Naive thymus-derived CD8-positive, alpha-beta T cell (primary cell): Measurements from ENCODE around the gene RNF214. TPM values are rescaled to one million over a fixed set of nuclear protein-coding genes. Genes with fewer than 3 reads are reported as not detected.
"Not testable (repeated sequence)": the region's sequence is repeated elsewhere in the genome, so short reads cannot be mapped to it uniquely, and the experiment has no call there.

Experiments used
- ATAC-seq, 2 donors: fragments of 150-1000 bp; cut with Tn5 transposase in 1 of 2; sonication (Bioruptor Pico), chemical (Tn5 transposase) in 1 of 2; 1 replicate in 1 of 2; 2 replicates in 1 of 2; pipeline ENCODE4 v1.10.0; 2021; ENCODE audit warnings: mild to moderate bottlenecking in 2 of 2, moderate library complexity in 2 of 2
- POLR2A ChIA-PET: fragments of 350-600 bp; sonication (Branson Sonifier 250); formaldehyde crosslinking; loops from one replicate; lab custom pipeline; 2021; ENCODE audit warnings: antibody characterized with exemption; lab: Charles Lee
- DNase-seq, 10 donors: peaks; one replicate each; pipeline versions ENCODE4 v3.0.0 to v3.0.0-alpha.2; 2020 to 2022
- H3K27ac Mint-ChIP-seq, 10 donors: one replicate each; pipeline ENCODE4 v1.8.0; 2020 to 2022; ENCODE audit warnings: mild to moderate bottlenecking in 10 of 10, mixed read lengths in 10 of 10, moderate library complexity in 4 of 10, inconsistent platforms in 1 of 10
- H3K27me3 Mint-ChIP-seq, 5 donors: one replicate each; pipeline ENCODE4 v1.8.0; 2021 to 2022; ENCODE audit warnings: mixed read lengths in 5 of 5
- H3K36me3 Mint-ChIP-seq, 3 donors: one replicate each; pipeline ENCODE4 v1.8.0; 2020 to 2022; ENCODE audit warnings: mixed read lengths in 3 of 3, mild to moderate bottlenecking in 2 of 3, inconsistent platforms in 1 of 3
- H3K4me1 Mint-ChIP-seq, 4 donors: one replicate each; pipeline ENCODE4 v1.8.0; 2021 to 2022; ENCODE audit warnings: mixed read lengths in 4 of 4
- H3K4me3 Mint-ChIP-seq, 10 donors: one replicate each; pipeline ENCODE4 v1.8.0; 2020 to 2022; ENCODE audit warnings: mild to moderate bottlenecking in 10 of 10, mixed read lengths in 10 of 10, moderate library complexity in 6 of 10, inconsistent platforms in 1 of 10
- H3K9me3 Mint-ChIP-seq, 9 donors: one replicate each; pipeline ENCODE4 v1.8.0; 2020 to 2022; ENCODE audit warnings: mixed read lengths in 9 of 9, mild to moderate bottlenecking in 3 of 9, inconsistent platforms in 1 of 9, moderate library complexity in 1 of 9
- polyA plus RNA-seq, 3 donors: library from polyadenylated mRNA; unstranded; fragments of 300-500 nt; fragmentation: Illumina TruSeq; gene quantifications; one replicate each; pipeline ENCODE4 v1.2.3, GENCODE V29; 2021
- total RNA-seq, 8 experiments: library from RNA in 2 of 8; stranded (reverse) in 2 of 8; gene quantifications; one replicate each; pipeline ENCODE4 v1.2.3 and lab custom pipeline; 2021 to 2026

RNF214 gene
- total and polyA plus RNA-seq, 5 experiments from 2014 or later: 7.5 to 30.3 (median 11.6) TPM

DNA sequence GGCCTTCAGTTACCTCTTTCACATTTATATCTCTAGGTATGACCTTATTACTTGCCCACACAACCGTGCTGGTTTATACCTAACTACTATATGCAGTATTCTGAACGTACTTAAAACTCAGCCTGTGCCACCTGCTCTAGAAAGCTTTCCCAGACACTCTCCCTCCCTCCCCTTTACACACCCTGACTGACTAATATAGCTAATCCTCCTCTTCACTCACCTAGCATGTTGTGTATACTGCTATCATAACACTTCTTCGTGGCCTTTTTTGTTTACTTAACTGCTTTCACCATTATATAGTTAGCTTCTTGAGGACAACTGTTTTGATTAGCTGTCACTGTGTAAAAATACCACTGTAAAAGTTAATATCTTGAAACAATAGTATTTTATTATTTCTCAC is 23.5 kb downstream of the RNF214 start:
- Mint-ChIP-seq H3K27me3 (no peaks in the 10 kb centered on the region), H3K4me1 (peaks cover 0 to 2% (median under 1%) of the 10 kb centered on the region in 4 donors), H3K4me3 (no peak overlapping the region), H3K27ac (peak overlapping the region in 2 of 10 donors; percentile 10 to 23), H3K36me3 (peaks cover 0 to 64% (median 15%) of the 10 kb centered on the region in 3 donors), H3K9me3 (no peaks in the 10 kb centered on the region)
- no peak for ATAC-seq
- POLR2A ChIA-PET: no interaction called here
- no peak for DNase-seq

DNA sequence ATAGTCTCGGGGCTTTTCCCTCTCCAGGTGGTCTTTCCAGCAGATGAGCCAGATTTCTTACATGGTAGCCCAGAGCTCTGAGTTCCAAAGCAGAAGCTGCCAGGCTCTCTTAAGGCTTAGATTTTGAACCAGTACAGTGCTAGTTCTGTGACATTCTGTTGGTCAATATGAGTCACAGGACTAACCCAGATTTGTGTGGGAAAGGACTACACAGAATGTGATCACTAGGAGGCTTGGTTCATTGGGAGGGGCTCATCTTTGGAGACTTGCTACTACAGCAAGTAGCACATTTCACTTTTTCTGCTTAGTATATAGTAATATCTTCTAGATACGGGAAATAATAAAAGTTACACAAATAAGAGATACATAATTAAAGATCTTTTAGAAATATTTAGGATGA is 24.1 kb downstream of the RNF214 start:
- no peak for ATAC-seq
- Mint-ChIP-seq H3K27me3 (no peaks in the 10 kb centered on the region), H3K9me3 (no peaks in the 10 kb centered on the region), H3K27ac (peak overlapping the region in 1 of 10 donors; percentile 10), H3K4me1 (peaks cover 0 to 2% (median under 1%) of the 10 kb centered on the region in 4 donors), H3K36me3 (peaks cover 0 to 64% (median 15%) of the 10 kb centered on the region in 3 donors), H3K4me3 (no peak overlapping the region)
- DNase-seq: no peak
- POLR2A ChIA-PET: no interaction called here

DNA sequence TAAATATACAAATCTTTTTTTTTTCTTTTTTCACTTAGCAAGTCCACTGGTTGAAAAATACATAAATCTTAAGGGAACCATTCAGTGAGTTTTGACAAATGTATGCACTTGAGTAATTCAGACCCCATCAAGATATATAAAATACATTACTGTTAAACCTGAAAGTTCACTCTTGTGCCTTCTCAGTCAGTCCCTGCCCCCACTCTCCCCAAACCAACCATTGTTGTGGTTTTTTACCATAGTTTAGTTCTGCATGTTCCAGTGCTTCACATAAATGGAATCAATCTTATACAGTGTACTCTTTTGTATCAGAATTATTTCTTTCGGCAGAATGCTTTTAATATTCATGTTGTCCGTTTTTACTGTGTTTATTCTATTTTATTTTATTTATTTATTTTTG is 26.1 kb downstream of the RNF214 start:
- no peaks in the 10 kb centered on the region for H3K27me3 Mint-ChIP-seq
- POLR2A ChIA-PET: no interaction called here
- H3K9me3 Mint-ChIP-seq: no peaks in the 10 kb centered on the region
- no peak overlapping the region for H3K27ac Mint-ChIP-seq
- H3K36me3 Mint-ChIP-seq: peaks cover 0 to 64% (median 15%) of the 10 kb centered on the region in 3 donors
- ATAC-seq (no peak), DNase-seq (no peak)
- no peak overlapping the region for H3K4me3 Mint-ChIP-seq
- H3K4me1 Mint-ChIP-seq: peaks cover 0 to 2% (median under 1%) of the 10 kb centered on the region in 4 donors

DNA sequence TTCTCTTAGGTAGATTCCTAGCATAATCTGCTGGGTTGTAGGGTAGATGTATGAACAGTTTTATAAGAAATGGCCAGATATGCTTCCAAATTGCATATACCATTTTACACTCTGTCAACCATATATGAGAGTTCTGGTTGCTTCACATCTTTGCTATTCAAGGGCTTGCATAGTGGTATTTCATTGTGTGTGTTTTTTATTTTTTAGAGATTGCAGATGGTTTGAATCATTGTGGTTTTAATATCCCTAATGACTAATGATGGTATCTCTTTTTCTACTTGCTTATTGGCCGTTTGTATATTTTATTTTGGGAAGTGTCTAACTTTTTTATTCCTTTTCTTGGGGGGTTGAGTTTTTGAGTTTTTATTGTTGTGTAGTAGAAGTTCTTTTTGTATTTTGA is 26.9 kb downstream of the RNF214 start:
- DNase-seq (no peak), ATAC-seq (no peak)
- Mint-ChIP-seq H3K9me3 (no peaks in the 10 kb centered on the region), H3K4me3 (no peak overlapping the region), H3K4me1 (peaks cover 0 to 2% (median under 1%) of the 10 kb centered on the region in 4 donors), H3K36me3 (peaks cover 0 to 60% (median 15%) of the 10 kb centered on the region in 3 donors), H3K27me3 (no peaks in the 10 kb centered on the region), H3K27ac (no peak overlapping the region)
- POLR2A ChIA-PET: no interaction called here

DNA sequence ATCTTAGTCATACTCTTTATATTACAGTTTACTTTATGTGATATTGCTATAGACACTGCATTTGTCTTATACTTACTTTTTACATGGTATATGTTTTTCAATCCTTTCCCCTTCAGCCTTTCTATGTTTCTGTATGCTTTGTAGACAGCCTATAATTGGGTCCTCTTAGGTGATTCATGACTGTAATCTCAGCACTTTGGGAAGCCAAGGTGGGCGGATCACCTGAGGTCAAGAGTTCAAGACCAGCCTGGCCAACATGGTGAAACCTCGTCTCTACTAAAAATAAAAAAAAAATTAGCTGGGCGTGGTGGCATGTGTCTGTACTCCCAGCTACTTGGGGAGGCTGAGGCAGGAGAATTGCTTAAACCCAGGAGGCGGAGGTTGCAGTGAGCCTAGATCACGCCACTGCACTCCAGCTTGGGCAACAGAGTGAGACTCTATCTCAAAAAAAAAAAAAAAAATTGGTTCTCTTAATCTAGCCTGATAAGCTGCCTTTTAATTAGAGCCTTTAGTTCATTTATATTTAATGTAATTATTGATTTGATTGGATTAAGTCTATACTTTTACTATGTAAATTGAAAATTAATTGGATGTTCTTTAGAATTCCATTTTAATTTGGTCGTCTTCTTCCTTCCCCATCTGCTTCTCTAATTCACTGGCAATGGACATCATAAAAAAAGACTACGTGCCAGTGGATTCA is 32.3 kb downstream of the RNF214 start:
- H3K9me3 Mint-ChIP-seq, POLR2A ChIA-PET, ATAC-seq, H3K4me3 Mint-ChIP-seq, H3K4me1 Mint-ChIP-seq, H3K27me3 Mint-ChIP-seq, DNase-seq: not testable (repeated sequence)
- peak overlapping the region in 1 of 10 donors; percentile 69 for H3K27ac Mint-ChIP-seq
- peaks cover 0 to 67% (median 23%) of the 10 kb centered on the region in 3 donors for H3K36me3 Mint-ChIP-seq

- POLR2A ChIA-PET: no interaction called here
- ATAC-seq (no peak), DNase-seq (no peak)
- peaks cover 0 to 60% (median 20%) of the 10 kb centered on the region in 3 donors for H3K36me3 Mint-ChIP-seq
- no peaks in the 10 kb centered on the region for H3K9me3 Mint-ChIP-seq
- H3K4me3 Mint-ChIP-seq: no peak overlapping the region
- peaks cover 0 to 2% (median 0%) of the 10 kb centered on the region in 4 donors for H3K4me1 Mint-ChIP-seq
- no peak overlapping the region for H3K27ac Mint-ChIP-seq
- H3K27me3 Mint-ChIP-seq: no peaks in the 10 kb centered on the region
These were observed 33.3 kb downstream of the RNF214 start for GRCh38 chr11:117265745-117266144.

GRCh38 chr11:117269856-117270255 is 37.4 kb downstream of the RNF214 start:
- Mint-ChIP-seq H3K4me1 (peaks cover 0 to 5% (median under 1%) of the 10 kb centered on the region in 4 donors), H3K36me3 (peaks cover 0 to 59% (median 35%) of the 10 kb centered on the region in 3 donors), H3K9me3 (peaks cover 0 to 5% (median 0%) of the 10 kb centered on the region in 9 donors), H3K27ac (no peak overlapping the region), H3K27me3 (no peaks in the 10 kb centered on the region), H3K4me3 (no peak overlapping the region)
- DNase-seq (no peak), ATAC-seq (no peak)
- POLR2A ChIA-PET: no interaction called here

- H3K9me3 Mint-ChIP-seq: peaks cover 0 to 5% (median 0%) of the 10 kb centered on the region in 9 donors
- no peaks in the 10 kb centered on the region for H3K27me3 Mint-ChIP-seq
- no peak overlapping the region for H3K4me3 Mint-ChIP-seq
- peak overlapping the region in 1 of 10 donors; percentile 59 for H3K27ac Mint-ChIP-seq
- POLR2A ChIA-PET: no interaction called here
- H3K36me3 Mint-ChIP-seq: peaks cover 0 to 66% (median 34%) of the 10 kb centered on the region in 3 donors
- ATAC-seq (no peak), DNase-seq (no peak)
- peaks cover 0 to 14% (median under 1%) of the 10 kb centered on the region in 4 donors for H3K4me1 Mint-ChIP-seq
These were observed 38.7 kb downstream of the RNF214 start for GRCh38 chr11:117271208-117271607.

GRCh38 chr11:117272175-117272574 is 39.7 kb downstream of the RNF214 start:
- H3K27ac Mint-ChIP-seq, H3K27me3 Mint-ChIP-seq, H3K9me3 Mint-ChIP-seq, H3K4me3 Mint-ChIP-seq, ATAC-seq, POLR2A ChIA-PET, DNase-seq: not testable (repeated sequence)
- H3K36me3 Mint-ChIP-seq: peaks cover 0 to 56% (median 34%) of the 10 kb centered on the region in 3 donors
- H3K4me1 Mint-ChIP-seq: peaks cover 0 to 14% (median under 1%) of the 10 kb centered on the region in 4 donors

GRCh38 chr11:117273550-117274289 is 41.2 kb downstream of the RNF214 start:
- DNase-seq (no peak), ATAC-seq (no peak)
- POLR2A ChIA-PET: no interaction called here
- Mint-ChIP-seq H3K36me3 (peaks cover 0 to 43% (median 32%) of the 10 kb centered on the region in 3 donors), H3K4me3 (no peak overlapping the region), H3K4me1 (peaks cover 0 to 14% (median 2%) of the 10 kb centered on the region in 4 donors), H3K27me3 (no peaks in the 10 kb centered on the region), H3K27ac (peak overlapping the region in 1 of 10 donors; percentile 17), H3K9me3 (peaks cover 0 to 5% (median 0%) of the 10 kb centered on the region in 9 donors)

GRCh38 chr11:117278347-117278746 is 45.9 kb downstream of the RNF214 start:
- peaks cover 14 to 62% (median 25%) of the 10 kb centered on the region in 3 donors for H3K36me3 Mint-ChIP-seq
- POLR2A ChIA-PET: no interaction called here

DNA sequence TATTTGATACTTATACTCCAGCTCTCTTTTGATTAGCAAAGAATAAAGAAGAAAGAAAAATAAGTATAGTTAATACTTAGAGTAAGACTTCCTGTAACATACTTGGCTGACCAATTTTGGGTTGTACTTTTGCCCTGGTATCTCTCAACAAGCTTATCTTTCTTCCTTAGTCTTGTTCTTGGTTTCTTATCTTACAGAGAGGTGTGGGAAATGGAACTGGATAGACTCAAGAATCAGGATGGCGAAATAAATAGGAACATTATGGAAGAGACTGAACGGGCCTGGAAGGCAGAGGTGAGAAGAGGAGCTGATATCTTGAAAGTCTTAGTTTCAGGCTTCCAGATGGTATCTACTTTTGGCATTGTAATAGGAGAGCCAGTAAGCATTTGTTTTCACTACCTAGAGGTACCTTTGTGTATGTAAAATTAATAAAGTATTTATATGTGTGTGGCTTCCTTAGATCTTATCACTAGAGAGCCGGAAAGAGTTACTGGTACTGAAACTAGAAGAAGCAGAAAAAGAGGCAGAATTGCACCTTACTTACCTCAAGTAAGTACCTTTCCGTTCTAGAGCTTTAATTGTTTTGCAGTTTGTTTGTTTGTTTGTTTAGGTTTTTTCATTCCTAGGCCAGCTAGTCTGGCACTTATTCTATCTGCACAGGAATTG is 47.4 kb downstream of the RNF214 start:
- no peak for DNase-seq
- Mint-ChIP-seq H3K27me3 (no peaks in the 10 kb centered on the region), H3K4me1 (peaks cover 0 to 17% (median 3%) of the 10 kb centered on the region in 4 donors), H3K27ac (peak overlapping the region in 6 of 10 donors; percentile 19 to 96 (median 51)), H3K4me3 (peak overlapping the region in 2 of 10 donors; percentile 46 to 70), H3K36me3 (peaks cover 14 to 67% (median 21%) of the 10 kb centered on the region in 3 donors), H3K9me3 (no peaks in the 10 kb centered on the region)
- no peak for ATAC-seq
- POLR2A ChIA-PET: no interaction called here

More at GRCh38 chr11:117278347-117278746, 45.9 kb downstream of the RNF214 start:
- H3K9me3 Mint-ChIP-seq: peaks cover 0 to 3% (median 0%) of the 10 kb centered on the region in 9 donors
- H3K4me1 Mint-ChIP-seq: peaks cover 0 to 20% (median 3%) of the 10 kb centered on the region in 4 donors
- no peak overlapping the region for H3K4me3 Mint-ChIP-seq
- no peaks in the 10 kb centered on the region for H3K27me3 Mint-ChIP-seq
- no peak for ATAC-seq
- no peak for DNase-seq
- H3K27ac Mint-ChIP-seq: peak overlapping the region in 1 of 10 donors; percentile 43
